ENCODE measurements around the gene ERMARD.

DNA sequence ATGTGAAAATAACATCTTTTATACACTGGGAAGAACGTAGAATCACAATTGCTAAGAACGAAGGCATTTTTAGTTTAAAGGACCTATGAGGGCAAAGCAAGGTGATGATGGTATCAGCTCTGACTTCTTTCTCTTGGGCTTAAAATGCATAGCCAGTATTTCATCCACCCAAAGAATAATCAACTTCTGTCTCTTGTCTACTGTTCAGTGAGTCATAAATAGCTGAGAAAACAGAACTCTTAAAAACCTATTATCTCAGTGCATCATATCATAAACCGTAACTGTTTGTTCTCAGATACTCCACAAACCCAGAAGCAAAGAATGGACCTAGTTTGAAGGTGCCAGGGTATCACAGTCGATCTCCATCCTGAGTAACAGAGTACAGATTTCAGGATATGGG, 32.3 kb upstream of the ERMARD start:
- TF ChIP-seq CTCF (IDR thresholded peaks at IDR 0.05) (no peak), POLR2A (IDR thresholded peaks at IDR 0.05) (no peak)

Measured in esophagus squamous epithelium (tissue), 4 donors.